Measurements from ENCODE around the gene PRR12. TPM values are rescaled to one million over a fixed set of nuclear protein-coding genes. Genes with fewer than 3 reads are reported as not detected.
A peak's percentile ranks its signal among the peaks of the same experiment; 100 is the strongest.

PRR12 gene
- total RNA-seq, 1 donor: 2.2 TPM

DNA sequence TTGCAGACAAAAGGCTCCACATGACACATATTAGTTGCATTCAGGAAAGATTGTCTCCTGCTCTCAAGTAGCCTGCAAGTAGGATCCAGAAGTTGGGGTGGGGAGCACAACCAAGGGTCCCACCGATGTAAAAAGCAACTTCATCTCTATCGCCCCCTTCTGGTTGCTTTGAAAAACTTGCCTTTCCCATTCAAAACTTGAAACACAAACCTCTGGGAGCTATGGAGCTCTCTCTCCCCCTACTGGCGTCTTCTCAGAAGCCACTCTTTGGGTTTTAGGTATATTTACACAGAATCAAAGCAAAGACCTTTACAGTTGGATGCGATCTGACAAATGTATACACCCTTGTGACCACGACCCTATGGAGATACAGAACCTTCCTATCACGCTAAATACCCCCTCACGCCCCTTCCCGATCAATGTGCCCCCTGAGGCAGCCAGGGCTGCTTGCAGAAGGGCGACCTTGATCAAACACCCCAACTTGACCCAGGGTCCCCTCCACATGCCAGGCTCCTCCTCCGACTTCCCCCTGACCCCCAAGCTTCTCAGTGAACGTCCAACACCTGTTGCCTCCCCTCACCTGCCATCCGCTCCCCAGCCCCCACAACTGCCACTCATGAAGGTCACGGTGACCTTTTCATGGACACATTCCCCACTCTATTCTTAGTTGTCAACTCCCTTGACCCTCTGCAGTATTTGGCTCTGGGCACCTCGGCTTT, 20.7 kb upstream of the PRR12 start:
- peaks cover 57% of the 10 kb centered on the region for H3K79me2 ChIP-seq (ENCODE audit: insufficient read depth, low read length)
- no peaks in the 10 kb centered on the region for H3K9me3 ChIP-seq (ENCODE audit: low read depth, low read length)
- H3K4me1 ChIP-seq (ENCODE audit: insufficient read depth, low read length): peaks cover 13% of the 10 kb centered on the region

GRCh38 chr19:49570997-49571676, 19.8 kb upstream of the PRR12 start:
- peaks cover 13% of the 10 kb centered on the region for H3K4me1 ChIP-seq (ENCODE audit: insufficient read depth, low read length)
- DNase-seq (ENCODE audit: insufficient read length, low spot score, missing footprints): peak; percentile 37
- H3K4me2 ChIP-seq (ENCODE audit: insufficient read depth, low read length): no peak overlapping the region
- H4K20me1 ChIP-seq (ENCODE audit: insufficient read depth, low read length): peaks cover 18% of the 10 kb centered on the region
- H3K36me3 ChIP-seq (ENCODE audit: insufficient read depth, low read length): peaks cover 16% of the 10 kb centered on the region
- H3K9me3 ChIP-seq (ENCODE audit: low read depth, low read length): no peaks in the 10 kb centered on the region
- H3K27ac ChIP-seq (ENCODE audit: low read depth, low read length): no peak overlapping the region
- no peak overlapping the region for H2AFZ ChIP-seq (ENCODE audit: low read length)
- H3K79me2 ChIP-seq (ENCODE audit: insufficient read depth, low read length): peaks cover 60% of the 10 kb centered on the region
- H3K4me3 ChIP-seq (ENCODE audit: insufficient read depth, low read length): no peak overlapping the region
- TF ChIP-seq, protein P1, sequence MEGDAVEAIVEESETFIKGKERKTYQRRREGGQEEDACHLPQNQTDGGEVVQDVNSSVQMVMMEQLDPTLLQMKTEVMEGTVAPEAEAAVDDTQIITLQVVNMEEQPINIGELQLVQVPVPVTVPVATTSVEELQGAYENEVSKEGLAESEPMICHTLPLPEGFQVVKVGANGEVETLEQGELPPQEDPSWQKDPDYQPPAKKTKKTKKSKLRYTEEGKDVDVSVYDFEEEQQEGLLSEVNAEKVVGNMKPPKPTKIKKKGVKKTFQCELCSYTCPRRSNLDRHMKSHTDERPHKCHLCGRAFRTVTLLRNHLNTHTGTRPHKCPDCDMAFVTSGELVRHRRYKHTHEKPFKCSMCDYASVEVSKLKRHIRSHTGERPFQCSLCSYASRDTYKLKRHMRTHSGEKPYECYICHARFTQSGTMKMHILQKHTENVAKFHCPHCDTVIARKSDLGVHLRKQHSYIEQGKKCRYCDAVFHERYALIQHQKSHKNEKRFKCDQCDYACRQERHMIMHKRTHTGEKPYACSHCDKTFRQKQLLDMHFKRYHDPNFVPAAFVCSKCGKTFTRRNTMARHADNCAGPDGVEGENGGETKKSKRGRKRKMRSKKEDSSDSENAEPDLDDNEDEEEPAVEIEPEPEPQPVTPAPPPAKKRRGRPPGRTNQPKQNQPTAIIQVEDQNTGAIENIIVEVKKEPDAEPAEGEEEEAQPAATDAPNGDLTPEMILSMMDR (IDR thresholded peaks at IDR 0.05; ENCODE audit: extremely low read depth, low read depth, low read length): no peak
- no peaks in the 10 kb centered on the region for H3K27me3 ChIP-seq (ENCODE audit: insufficient read depth, low read length)

More for the DNA sequence above, 20.7 kb upstream of the PRR12 start:
- H3K27me3 ChIP-seq (ENCODE audit: insufficient read depth, low read length): no peaks in the 10 kb centered on the region
- no peak overlapping the region for H2AFZ ChIP-seq (ENCODE audit: low read length)
- peak; percentile 92 for DNase-seq (ENCODE audit: insufficient read length, low spot score, missing footprints)
- no peak overlapping the region for H3K27ac ChIP-seq (ENCODE audit: low read depth, low read length)
- H3K36me3 ChIP-seq (ENCODE audit: insufficient read depth, low read length): peaks cover 10% of the 10 kb centered on the region
- no peak overlapping the region for H3K4me3 ChIP-seq (ENCODE audit: insufficient read depth, low read length)
- TF ChIP-seq, protein P1 (IDR thresholded peaks at IDR 0.05; ENCODE audit: extremely low read depth, low read depth, low read length): peak; percentile 100
- peaks cover 20% of the 10 kb centered on the region for H4K20me1 ChIP-seq (ENCODE audit: insufficient read depth, low read length)
- no peak overlapping the region for H3K4me2 ChIP-seq (ENCODE audit: insufficient read depth, low read length)

GRCh38 chr19:49573009-49573408, 18.0 kb upstream of the PRR12 start:
- Histone ChIP-seq H4K20me1 (ENCODE audit: insufficient read depth, low read length) (peaks cover 18% of the 10 kb centered on the region), H3K27ac (ENCODE audit: low read depth, low read length) (no peak overlapping the region), H3K36me3 (ENCODE audit: insufficient read depth, low read length) (peaks cover 19% of the 10 kb centered on the region), H3K4me2 (ENCODE audit: insufficient read depth, low read length) (no peak overlapping the region), H3K4me1 (ENCODE audit: insufficient read depth, low read length) (peaks cover 12% of the 10 kb centered on the region), H3K4me3 (ENCODE audit: insufficient read depth, low read length) (no peak overlapping the region), H3K9me3 (ENCODE audit: low read depth, low read length) (no peaks in the 10 kb centered on the region), H3K27me3 (ENCODE audit: insufficient read depth, low read length) (no peaks in the 10 kb centered on the region), H2AFZ (ENCODE audit: low read length) (no peak overlapping the region), H3K79me2 (ENCODE audit: insufficient read depth, low read length) (peaks cover 67% of the 10 kb centered on the region)
- TF ChIP-seq, protein P1 (IDR thresholded peaks at IDR 0.05; ENCODE audit: extremely low read depth, low read depth, low read length): no peak
- peak; percentile 21 for DNase-seq (ENCODE audit: insufficient read length, low spot score, missing footprints)

DNA sequence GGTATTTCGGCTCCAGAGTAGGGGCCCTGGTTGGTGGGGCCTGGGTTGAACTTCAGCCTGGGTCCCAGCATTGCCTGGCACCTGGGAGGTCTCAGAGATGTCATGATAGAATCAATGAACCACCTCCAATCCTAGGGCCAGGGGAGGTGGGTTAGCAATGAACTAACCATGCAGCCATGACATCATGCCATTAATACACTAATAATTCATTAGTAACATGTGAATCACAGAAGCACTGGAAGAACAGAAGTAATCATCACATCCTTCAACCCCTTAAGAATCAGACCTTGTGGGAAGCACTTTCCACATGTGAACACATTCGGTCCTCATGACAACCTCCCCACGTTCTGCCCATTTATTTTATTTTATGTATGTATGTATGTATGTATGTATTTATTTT, 17.6 kb upstream of the PRR12 start:
- Histone ChIP-seq H3K4me2 (ENCODE audit: insufficient read depth, low read length) (no peak overlapping the region), H3K27me3 (ENCODE audit: insufficient read depth, low read length) (no peaks in the 10 kb centered on the region), H3K36me3 (ENCODE audit: insufficient read depth, low read length) (peaks cover 19% of the 10 kb centered on the region), H3K4me3 (ENCODE audit: insufficient read depth, low read length) (no peak overlapping the region), H3K4me1 (ENCODE audit: insufficient read depth, low read length) (peaks cover 8% of the 10 kb centered on the region), H3K79me2 (ENCODE audit: insufficient read depth, low read length) (peaks cover 67% of the 10 kb centered on the region), H3K9me3 (ENCODE audit: low read depth, low read length) (no peaks in the 10 kb centered on the region), H3K27ac (ENCODE audit: low read depth, low read length) (no peak overlapping the region), H2AFZ (ENCODE audit: low read length) (no peak overlapping the region), H4K20me1 (ENCODE audit: insufficient read depth, low read length) (peaks cover 14% of the 10 kb centered on the region)
- peak; percentile 6 for DNase-seq (ENCODE audit: insufficient read length, low spot score, missing footprints)
- TF ChIP-seq, protein P1 (IDR thresholded peaks at IDR 0.05; ENCODE audit: extremely low read depth, low read depth, low read length): no peak

Data from osteoblast (primary cell).